ENCODE data around the gene EPRS1. TPM values are rescaled to one million over a fixed set of nuclear protein-coding genes. Genes with fewer than 3 reads are reported as not detected.
A peak's percentile ranks its signal among the peaks of the same experiment; 100 is the strongest.

Gene EPRS1
- total and polyA plus RNA-seq, 2 of the 13 experiments (the other 11 are each of a cell fraction or from before 2014, with no cell fraction given) = 86.1 to 124 TPM

- TF ChIP-seq SOX6 (IDR thresholded peaks at IDR 0.05) (no peak), SOX6 (CRISPR knock-in tag; IDR thresholded peaks at IDR 0.05) (peak; percentile 50), ZBTB38 (CRISPR knock-in tag; IDR thresholded peaks at IDR 0.05) (peak; percentile 77; the same call in 1 of the 2 replicates), MXD3 (CRISPR knock-in tag; IDR thresholded peaks at IDR 0.05) (peak; percentile 83; the same call in 1 of the 2 replicates), ZNF607 (CRISPR knock-in tag; IDR thresholded peaks at IDR 0.05; ENCODE audit: borderline replicate concordance) (peak; percentile 65; the same call in 1 of the 2 replicates), TFDP1 (CRISPR knock-in tag; IDR thresholded peaks at IDR 0.05; ENCODE audit: borderline replicate concordance) (0 out of 2 replicates have a peak, but pooled peaks have one; percentile 17), MYNN (CRISPR knock-in tag; IDR thresholded peaks at IDR 0.05; ENCODE audit: low read depth) (0 out of 2 replicates have a peak, but pooled peaks have one; percentile 54), ZMYM3 (CRISPR knock-in tag; IDR thresholded peaks at IDR 0.05) (no peak), ZNF703 (CRISPR knock-in tag; IDR thresholded peaks at IDR 0.05; ENCODE audit: borderline replicate concordance) (peak; percentile 72; the same call in 1 of the 2 replicates), ZMAT3 (CRISPR knock-in tag; conservative IDR thresholded peaks at IDR 0.05) (peak; percentile 76; the same call in 1 of the 2 replicates), CTCF (CRISPR knock-in tag; IDR thresholded peaks at IDR 0.05) (no peak), RELA (CRISPR knock-in tag; IDR thresholded peaks at IDR 0.05) (no peak), NFIC (IDR thresholded peaks at IDR 0.05; ENCODE audit: low read length) (no peak), ZSCAN20 (CRISPR knock-in tag; IDR thresholded peaks at IDR 0.05; ENCODE audit: borderline replicate concordance) (peak; percentile 57; the same call in 1 of the 2 replicates), MED1 (CRISPR knock-in tag; IDR thresholded peaks at IDR 0.05) (peak; percentile 62), SMYD3 (CRISPR knock-in tag; IDR thresholded peaks at IDR 0.05) (no peak), HNF4A (CRISPR knock-in tag; IDR thresholded peaks at IDR 0.05) (peak; percentile 18; the same call in 1 of the 2 replicates), TSC22D2 (CRISPR knock-in tag; IDR thresholded peaks at IDR 0.05; ENCODE audit: borderline replicate concordance) (0 out of 2 replicates have a peak, but pooled peaks have one; percentile 72), IKZF5 (CRISPR knock-in tag; IDR thresholded peaks at IDR 0.05) (0 out of 2 replicates have a peak, but pooled peaks have one; percentile 37), ZNF569 (CRISPR knock-in tag; IDR thresholded peaks at IDR 0.05; ENCODE audit: borderline replicate concordance) (no peak), PAXIP1 (CRISPR knock-in tag; conservative IDR thresholded peaks at IDR 0.05) (peak; percentile 20; the same call in 1 of the 2 replicates)
Observed at GRCh38 chr1:220094016-220094911, 48.0 kb upstream of the EPRS1 start, which contains the start of gene IARS2 (continued).
